HCT116 (cell line): ENCODE data around the gene TULP4.

ENCODE experiments used
- CEBPB ChIP-seq: IDR thresholded peaks from 2 replicates; pipeline ENCODE4 v1.6.1; 2012; ENCODE audit warnings: low read depth
- CTCF ChIP-seq, 3 experiments: fragments of 200-600 bp in 1 of 3; sonication (generic) in 1 of 3; IDR thresholded peaks in 2 of 3; conservative IDR thresholded peaks in 1 of 3; 2 replicates each; pipeline ENCODE4 v1.5.1; 2012 to 2017; ENCODE audit warnings: low read depth in 2 of 3, low read length in 2 of 3, antibody characterized with exemption in 1 of 3, borderline replicate concordance in 1 of 3, control low read depth in 1 of 3, mild to moderate bottlenecking in 1 of 3, mixed read lengths in 1 of 3, mixed run types in 1 of 3, moderate library complexity in 1 of 3; ENCODE audit not compliant: insufficient read depth in 1 of 3
- POLR2A ChIP-seq: IDR thresholded peaks from 2 replicates; pipeline ENCODE4 v1.7.0; 2011; ENCODE audit warnings: borderline replicate concordance; ENCODE audit not compliant: insufficient read depth, insufficient read length; ENCODE audit errors: extremely low read depth
- SIN3A ChIP-seq: IDR thresholded peaks from 2 replicates; pipeline ENCODE4 v1.6.1; 2012; ENCODE audit warnings: low read depth

GRCh38 chr6:158500016-158500735 is 187.9 kb downstream of the TULP4 start:
- TF ChIP-seq CTCF (IDR thresholded peaks at IDR 0.05 in 2 of 3, conservative IDR thresholded peaks at IDR 0.05 in 1 of 3; ENCODE audit: borderline replicate concordance in 1 of 3, insufficient read depth in 1 of 3, low read depth in 2 of 3, low read length in 2 of 3) (no peak), CEBPB (no peak), POLR2A (no peak), SIN3A (no peak)
